ENCODE data around the gene LARGE1.
A peak's percentile ranks its signal among the peaks of the same experiment; 100 is the strongest.

LARGE1 gene

DNA sequence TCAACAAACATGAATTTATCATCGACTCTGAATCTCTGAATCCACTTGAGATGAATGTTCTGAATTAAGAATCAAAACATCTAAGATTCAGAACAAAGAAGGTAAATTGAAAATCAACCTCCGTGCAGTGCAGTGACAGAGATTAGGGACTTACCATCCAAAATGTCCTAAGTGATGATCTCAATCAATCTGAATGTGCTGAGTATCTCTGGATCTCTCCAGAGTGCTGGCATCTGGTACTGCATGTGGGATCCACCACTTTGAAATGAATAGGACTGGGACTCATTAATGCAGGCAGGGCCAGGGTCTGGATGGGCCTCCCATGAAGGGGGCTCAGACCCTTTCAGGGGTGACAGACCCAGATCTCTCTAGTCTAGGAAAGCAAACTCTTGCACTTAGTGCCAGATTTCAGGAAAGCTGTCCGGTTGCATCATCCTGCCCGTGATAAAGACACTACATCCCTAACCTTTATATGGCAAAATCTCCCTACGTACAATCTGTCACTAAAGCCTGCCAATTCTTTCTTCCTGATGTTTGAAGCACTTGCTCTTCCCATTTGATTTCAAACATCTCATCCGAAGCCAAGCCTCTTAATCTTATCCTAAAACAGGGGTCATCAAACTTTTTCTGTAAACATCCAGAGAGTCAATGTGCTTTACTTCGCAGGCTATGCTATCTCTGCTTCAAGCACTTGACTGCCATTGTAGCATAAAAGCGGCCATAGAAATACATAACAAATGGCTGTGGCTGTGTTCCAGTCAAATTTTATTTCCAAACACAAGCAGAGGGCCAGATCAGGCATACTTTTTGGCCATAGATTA, 263.3 kb downstream of the LARGE1 start:
- no peak for DNase-seq

DNA sequence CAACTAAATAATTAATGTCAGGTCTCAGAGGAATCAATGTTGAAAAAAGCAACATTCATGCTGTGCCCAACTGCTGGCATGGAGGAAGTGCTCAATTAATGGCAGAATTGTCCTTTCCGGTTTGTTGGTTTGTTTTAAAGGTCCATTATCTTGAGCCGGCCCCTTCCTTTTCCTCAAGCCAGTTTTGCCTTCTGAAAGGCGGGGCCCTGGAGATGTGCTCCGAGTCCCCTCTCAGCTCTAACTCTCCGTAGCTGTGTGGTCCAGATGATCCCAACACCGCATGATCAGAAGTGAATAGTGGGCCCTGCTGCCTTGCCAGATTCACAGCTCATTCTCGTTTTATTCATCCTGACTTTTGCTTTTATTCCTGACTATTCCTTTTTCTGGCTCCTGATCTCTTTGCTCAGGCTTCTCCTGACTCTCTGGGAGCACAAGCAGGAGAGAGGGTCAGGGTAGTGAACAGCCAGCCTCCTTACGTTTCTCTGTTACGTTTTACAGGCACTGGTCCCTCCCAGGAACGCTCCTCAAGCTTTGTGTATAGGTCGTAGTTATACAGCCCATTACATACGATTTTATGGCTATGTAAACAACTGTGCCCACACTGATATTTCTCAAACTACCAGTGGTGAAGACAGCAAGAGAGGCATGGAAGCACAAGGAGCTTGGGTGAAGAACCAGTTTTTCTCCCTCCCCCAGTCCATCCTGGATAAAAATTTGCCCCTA, 265.9 kb downstream of the LARGE1 start:
- DNase-seq = peak in 1 of 14 donors; percentile 17

DNA sequence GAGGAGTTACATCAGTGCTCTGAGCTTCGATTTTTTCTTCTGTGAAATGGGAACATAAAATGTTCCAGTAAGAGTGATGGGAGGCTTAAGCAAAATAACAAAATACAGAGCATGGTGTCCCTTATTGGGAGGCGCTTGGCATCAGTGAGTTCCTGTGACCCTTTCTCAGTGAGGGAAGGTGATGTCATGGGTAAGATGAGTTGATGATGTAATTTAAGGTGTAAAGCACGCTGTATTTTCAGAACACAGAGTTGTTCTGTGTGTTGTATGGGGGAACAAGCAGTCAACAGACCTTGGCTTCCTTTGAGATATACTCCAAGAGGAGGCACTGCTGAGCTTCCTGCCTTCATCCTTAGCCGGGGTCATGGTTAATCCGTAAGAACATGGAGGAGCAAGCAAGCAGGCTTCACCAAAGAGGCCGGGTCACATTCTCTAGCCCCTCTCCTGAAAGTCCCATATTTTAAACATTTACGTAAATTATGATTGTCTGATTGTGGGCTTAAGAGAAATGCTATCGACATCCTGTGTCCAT, 266.7 kb downstream of the LARGE1 start:
- no peak for DNase-seq

DNA sequence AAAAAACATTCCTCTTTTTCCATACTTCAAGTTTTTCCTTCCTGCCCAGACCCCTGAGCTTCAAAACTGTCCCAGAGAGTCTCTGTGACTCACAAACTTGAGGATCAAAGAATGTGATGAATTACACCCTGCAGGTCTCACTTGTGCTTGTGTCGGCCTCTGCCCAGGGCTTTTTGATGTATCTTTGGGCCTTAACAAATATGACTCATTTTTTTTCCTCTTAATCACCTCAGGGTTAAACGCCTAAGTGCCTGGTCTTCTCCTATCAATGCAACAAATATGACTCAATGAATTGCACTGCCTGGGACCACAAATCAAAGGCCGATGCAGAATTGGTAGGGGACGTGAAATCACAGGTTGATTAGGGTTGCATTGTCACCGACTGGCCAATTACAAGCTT, 267.7 kb downstream of the LARGE1 start:
- no peak for DNase-seq

DNA sequence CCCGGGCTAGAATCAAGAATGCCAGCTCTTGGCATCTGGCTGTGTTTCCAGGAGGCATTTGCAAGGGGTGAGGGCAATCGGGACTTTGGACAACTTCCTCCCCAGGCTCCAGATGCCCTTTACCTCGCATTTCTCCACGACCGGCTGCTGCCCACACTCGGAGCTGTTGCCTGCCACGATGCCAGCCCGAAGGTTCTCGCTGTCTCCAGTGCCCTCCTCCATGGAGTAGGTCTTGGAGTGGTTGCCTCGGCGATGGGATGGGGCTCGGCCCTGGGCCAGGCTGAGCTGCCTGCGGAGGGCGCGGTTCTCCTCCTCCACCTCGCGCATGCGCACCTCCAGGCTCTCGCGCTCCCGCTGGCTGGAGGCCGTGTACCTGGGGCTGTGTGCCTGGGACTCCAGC, 270.0 kb downstream of the LARGE1 start:
- no peak for DNase-seq

DNA sequence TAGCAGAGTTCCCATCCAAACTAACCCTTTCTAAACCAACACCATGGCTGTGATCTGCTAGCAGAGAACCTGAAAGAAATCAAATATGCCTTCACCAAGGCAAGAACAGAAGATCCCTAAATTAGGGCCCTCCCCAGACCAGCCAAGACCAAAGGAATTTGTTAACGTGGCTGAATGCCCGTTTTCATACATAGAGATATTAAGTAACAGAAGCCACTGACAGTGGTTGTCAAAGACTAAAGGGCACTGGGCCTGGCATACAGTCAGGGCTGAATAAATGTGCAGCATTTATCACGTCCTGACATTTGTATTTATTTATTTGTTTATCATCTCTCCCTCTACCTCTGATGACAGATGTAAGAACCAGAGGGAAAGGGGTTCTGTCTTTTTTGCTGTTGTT, 271.8 kb downstream of the LARGE1 start:
- DNase-seq = no peak

DNA sequence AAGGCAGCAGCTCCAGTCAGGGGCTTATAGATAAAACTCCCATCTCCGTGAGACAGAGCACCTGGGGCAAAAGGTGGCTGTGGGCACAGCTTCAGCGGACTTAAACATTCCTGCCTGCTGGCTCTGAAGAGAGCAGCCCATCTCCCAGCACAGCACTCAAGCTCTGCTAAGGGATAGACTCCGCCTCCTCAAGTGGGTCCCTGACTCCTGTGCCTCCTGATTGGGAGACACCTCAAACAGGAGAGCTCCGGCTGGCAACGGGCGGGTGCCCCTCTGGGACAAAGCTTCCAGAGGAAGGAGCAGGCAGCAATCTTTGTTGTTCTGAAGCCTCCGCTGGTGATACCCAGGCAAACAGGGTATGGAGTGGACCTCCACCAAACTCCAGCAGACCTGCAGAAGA, 279.4 kb downstream of the LARGE1 start:
- DNase-seq = no peak

DNA sequence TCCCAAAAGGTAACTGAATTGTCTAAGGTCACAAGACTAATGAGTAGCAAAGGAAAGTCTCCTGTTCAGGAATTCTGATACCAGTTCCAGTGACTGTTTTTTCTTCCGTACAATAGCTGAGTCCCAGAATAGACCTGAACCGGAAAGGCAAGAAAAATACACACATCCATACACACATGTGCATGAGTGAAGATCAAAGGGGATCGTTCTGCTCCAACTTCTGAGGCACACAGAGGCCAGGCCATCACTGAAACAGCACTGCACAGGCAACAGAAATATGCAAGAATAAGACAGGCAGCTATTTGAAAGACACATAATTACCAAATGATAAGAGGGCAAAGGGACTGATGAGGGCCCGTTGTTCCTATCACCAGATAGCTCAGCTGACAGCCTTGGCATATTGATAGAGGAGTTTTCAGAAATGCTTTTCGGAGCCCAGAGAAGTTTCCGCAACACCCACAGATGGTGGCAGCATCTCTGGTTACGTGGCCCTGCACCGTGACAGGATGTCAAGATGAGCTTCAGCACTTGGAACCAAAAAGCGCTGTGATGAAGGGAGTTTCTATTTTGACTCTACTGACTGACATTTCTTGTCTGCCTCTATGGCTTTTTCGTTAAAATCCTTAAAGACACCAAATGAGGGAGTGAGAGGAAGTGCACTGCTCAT, 280.6 kb downstream of the LARGE1 start:
- no peak for DNase-seq

DNA sequence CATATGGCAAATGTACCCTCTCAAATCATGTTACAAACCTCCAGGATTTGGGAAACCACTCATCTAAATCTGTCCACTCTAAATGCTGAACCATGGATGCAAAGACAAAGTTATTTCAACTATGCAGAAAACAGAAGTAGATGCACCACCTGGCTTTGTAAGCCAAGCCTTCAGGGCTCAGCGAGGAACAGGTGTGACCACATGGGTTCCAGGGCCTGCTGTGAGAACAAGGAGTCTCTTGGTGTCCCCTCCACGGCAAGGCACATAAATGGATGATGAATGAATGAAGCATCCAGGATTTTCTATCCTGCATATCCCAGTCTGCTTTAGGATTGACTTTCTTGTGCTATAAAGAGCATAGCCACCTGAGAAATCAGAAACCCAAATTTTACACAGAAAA, 284.5 kb downstream of the LARGE1 start:
- no peak for DNase-seq

DNA sequence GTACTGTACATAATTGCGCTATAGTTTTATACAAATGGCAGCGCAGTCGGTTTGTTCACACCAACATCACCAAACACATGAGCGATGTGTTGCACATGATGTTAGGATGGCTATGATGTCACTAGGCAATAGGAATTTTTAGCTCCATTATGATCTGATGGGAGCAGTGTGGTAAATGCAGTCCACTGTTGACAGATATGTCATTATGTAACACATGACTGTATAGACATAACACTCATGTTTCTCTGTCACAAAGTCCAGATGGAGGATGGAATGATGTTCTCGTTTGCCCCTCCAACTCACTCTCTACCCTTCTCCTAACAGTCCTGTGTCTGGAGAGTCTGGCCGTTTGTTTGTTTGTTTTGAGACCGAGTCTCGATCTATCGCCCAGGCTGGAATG, 288.5 kb downstream of the LARGE1 start:
- DNase-seq = no peak

DNA sequence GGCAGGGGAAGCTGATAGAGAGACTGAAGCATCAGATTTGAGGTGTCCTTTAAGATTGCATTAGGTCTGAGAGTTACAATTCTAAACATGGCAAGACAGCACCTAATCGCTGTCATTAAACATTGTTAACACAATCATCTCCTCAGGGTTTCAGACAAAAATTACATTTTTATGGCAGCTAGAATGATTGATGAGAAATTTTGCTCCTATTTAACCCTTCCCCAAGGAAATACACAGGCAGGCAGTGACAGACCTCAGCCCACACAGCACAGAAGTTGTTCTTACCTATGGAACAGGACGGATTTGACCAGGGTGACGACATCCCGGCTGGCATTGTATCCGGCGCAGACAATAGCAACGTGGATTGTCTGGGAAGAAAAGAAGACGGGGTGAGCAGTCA, 294.3 kb downstream of the LARGE1 start:
- no peak for DNase-seq

DNA sequence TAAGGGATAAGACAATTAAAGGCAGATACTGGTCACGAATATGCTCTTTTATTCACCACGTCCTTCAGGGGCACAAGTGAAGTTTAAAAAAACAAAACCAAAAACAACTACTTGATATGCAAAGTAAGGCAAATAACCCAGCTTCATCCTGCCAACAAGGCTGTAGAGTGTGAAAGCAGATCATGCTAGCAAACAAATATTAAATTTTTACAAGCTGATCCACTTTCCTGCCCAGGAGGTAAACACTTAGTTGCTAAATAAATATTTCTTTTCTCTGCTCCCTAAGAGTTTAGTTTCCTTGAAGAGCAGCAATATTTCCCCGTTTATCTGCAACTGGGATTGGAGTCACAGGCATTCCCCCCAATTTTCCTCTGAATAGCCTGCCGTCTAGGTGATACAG, 300.2 kb downstream of the LARGE1 start:
- DNase-seq = no peak

DNA sequence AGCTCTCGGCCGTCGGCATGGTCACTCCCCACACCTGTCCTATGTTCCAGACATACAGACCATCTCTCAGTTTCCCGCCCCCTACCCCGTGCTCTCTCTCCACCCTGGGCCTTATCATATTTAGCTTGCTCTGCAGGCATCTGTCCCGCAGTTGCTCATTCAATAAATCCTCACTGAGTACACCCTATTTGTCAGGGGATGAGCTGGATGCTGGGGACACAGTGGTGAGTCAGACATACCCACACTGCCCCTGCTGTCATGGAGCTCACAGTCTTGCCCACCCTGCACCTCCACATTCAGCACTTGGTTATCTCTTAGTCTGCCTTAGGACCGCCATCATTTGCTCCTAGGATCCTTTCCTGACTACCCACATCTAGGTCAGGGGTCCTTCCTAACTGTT, 313.8 kb downstream of the LARGE1 start:
- no peak for DNase-seq

DNA sequence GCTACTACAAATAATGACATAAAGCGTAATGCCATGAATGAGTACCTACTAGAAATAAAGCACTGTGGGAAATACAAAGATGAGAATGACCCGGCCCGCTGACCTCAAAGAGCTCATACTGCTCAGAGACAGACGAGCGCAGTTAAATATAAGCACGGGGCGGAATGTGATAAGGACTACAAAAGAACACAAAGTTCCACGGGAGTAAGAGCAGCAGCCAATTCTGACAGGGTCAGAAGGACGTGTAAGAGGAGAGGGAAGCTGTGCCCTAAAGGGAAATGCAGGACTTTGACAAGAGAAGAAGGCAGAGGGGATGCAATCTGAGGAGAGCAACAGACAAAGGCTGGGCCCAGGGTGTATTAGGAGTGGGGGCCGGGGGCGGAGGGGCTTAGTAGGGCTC, 314.6 kb downstream of the LARGE1 start:
- no peak for DNase-seq

DNA sequence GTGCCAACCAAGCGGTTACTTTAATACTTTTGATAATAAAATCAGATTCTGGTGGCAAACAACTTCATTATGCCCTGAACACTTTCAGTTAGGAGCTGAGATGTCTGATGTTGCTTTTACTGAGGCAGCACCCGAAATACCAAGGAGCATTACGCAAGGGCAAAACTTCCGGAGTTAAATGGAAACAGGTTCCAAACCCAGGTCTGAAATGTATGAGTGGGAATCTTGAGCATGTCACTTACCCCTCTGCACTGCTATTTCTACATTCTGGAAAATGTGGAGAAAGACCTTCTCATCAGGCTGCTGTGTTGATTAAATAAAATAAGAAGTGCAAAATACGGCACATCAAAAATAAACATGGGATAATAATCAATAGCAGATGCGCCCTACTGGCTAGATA, 315.1 kb downstream of the LARGE1 start:
- DNase-seq = no peak

DNA sequence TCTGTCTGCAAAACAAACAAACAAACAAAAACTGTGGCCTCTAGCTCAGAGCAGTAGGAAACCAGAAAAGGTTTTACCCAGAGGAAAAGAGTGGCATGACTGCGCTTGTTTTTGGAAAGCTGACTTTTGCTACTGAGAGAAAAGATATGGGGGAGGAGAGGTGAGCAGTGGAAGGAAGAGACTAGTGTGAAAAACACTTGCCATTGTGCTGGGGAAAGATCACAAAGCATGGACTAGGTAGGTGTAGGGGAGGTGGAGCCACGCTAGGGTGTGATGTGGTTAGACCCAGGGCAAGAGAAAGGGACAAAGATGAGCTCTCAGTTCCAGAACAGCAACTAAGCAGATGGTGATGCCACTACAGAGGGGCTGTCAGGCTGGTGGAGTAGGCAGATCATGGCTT, 319.2 kb downstream of the LARGE1 start:
- no peak for DNase-seq

DNA sequence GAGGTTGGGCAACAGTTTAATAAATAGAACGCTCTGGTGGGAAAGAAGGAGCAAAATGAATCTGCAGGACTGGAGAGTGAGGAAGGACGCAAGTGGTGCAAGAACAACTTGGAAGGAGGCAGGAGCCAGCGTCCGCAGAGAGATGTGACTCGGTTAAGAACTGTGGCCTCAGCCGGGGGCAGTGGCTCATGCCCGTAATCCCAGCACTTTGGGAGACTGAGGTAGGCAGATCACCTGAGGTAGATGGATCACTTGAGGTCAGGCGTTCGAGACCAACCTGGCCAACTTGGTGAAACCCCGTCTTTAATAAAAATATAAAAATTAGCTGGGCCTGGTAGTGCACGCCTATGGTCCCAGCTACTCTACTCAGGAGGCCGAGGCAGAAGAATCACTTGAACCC, 319.7 kb downstream of the LARGE1 start:
- DNase-seq = no peak

DNA sequence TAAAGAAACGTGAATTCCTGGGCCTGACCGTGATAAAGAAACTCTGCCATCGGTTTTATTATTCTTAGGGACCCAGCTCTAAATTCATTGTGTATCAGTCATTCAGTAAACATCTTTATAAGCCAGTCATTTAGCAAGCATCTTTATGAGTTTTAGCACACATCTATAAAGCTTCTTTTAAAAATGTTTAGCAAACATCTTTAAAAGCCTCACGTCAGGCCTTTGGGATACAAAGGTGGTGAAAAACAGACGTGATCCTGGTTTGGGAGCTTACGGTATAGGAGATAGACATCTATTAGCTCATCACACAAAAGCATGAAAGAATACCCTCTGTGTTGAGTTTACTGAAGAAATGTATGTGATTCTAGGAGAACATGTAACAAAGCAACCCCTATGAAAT, 320.2 kb downstream of the LARGE1 start:
- DNase-seq = no peak

DNA sequence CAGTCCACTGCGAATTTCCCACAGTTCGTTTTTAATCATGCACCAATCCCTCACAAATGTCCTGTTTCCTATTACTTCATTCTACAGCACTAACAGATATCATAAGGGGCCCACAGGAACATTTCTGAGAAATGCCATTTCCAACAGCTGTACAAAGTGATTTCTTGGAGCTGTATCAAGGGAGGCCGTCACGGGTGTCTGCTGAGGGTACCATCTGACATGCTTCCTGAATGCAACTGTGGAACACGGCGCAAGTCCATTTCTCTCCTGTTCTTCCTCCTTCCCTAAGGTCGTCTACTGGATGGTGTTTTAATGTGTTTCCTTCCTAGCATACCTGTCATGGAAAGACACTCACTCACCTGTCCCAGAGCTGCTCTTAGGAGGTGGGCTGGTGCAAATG, 320.7 kb downstream of the LARGE1 start:
- no peak for DNase-seq

DNA sequence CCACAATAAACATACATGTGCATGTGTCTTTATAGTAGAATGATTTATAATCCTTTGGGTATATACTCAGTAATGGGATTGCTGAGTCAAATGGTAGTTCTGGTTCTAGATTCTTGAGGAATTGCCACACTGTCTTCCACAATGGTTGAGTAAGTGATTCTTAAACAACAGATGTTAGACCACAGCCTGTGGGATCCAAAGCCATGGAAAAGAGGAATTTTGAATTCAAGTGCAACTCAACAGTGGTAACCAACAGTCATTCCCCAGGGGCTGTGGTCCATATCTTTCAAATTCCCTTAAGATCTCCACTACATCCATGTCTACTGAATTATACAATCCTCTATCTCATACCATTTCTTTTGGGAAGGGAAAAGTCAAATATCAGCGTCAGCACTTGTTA, 321.5 kb downstream of the LARGE1 start:
- no peak for DNase-seq

DNA sequence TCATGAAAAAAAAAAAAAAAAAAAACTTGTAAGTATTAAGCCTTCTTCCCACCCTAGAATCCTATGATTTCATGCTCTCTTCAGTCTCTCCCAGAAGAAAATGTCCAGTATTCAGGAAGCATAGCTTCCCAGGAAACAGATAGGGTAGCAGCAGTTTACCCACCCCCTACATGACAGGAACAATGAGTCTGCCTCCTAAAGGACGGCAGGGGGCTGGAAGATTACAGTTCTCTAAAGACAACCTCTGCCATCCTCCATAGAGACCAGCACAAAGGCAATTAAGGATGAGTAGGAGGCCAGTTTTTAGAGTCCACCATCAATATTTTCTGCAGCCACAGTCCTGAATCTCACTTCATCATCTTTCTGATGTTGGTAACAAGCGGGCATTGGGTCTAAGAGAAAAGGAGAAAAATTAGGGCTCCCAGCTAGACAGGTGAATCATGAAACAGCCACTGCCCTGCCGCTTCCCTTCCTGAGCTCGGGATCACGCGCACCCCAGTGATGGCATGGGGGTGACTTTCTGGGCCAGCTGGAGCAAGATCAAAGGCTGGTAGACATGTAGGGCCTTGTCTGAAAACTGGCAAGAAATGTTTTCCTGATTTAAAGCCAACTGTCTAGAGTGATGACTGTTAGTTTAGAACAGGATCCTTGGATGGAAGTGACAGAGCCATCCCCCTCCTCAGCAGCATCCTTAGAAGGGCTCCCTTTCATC, 322.8 kb downstream of the LARGE1 start:
- DNase-seq = no peak

DNA sequence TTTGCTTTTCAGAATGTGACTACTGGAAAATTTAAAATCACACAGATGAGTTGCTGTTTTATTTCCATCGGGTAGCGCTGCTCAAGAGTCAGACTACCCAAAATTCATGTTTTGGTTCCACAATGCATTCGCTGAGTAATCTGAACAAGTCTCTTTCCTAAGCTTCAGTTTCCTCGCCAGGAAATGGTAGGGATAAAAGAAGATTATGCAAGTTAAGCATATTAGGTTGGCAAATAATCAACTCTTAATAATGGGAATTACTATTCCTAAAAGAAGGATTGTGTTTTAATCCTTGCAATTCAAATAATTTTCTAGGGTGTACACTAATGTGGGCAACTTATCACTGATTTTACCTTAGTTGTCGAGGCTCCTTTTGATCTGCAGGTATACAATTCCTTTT, 326.5 kb downstream of the LARGE1 start:
- DNase-seq = no peak

DNA sequence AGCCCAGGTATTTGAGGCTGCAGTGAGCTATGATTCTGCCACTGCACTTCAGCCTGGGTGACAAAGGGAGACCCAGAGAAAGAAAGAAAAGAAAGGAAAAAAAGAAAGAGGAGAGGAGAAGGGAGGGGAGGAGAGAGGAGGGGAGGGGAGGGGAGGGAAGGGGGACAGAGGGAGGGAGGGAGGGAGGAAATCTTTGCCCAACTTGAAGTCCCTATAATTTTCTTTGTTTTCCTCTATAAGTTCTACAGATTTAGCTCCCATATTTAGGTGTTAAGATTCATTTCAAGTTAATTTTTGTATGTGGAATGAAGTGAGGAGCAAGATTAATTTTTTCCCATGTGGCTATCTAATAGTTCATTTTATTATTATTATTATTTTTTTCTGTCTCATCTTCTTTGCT, 328.3 kb downstream of the LARGE1 start:
- no peak for DNase-seq

Data from C1 segment of cervical spinal cord (tissue), 14 donors.